OCI-LY7 (cell line): ENCODE measurements around the gene IFT27. TPM values are rescaled to one million over a fixed set of nuclear protein-coding genes. Genes with fewer than 3 reads are reported as not detected.

Experiments used
- BruUV-seq: library from RNA; stranded (reverse); fragments of 400-500 nt; replicated peaks from 2 replicates; lab custom pipeline; 2021; lab: Mats Ljungman, UMichigan
- CTCF ChIA-PET: fragments of 300-600 bp; sonication (Branson Sonifier 250); formaldehyde crosslinking; loops from one replicate; lab custom pipeline; 2022; ENCODE audit warnings: antibody characterized with exemption; ENCODE audit not compliant: unreplicated experiment; lab: Charles Lee
- POLR2A ChIA-PET: fragments of 300-600 bp; sonication (Branson Sonifier 250); formaldehyde crosslinking; loops from one replicate; lab custom pipeline; 2022; ENCODE audit warnings: antibody characterized with exemption; lab: Charles Lee
- DNase-seq: peaks from one replicate; pipeline ENCODE4 v3.0.0-alpha.2; 2015; ENCODE audit warnings: low spot score
- H2AFZ ChIP-seq: fragments of 200-600 bp; sonication (generic), shearing (Covaris generic); 2 replicates; pipeline ENCODE4 v1.6.1; 2014; ENCODE audit warnings: mild to moderate bottlenecking, antibody characterized with exemption, low read length, moderate library complexity
- H3K27ac ChIP-seq: fragments of 200-600 bp; sonication (generic); 2 replicates; pipeline ENCODE4 v1.5.1; 2014; ENCODE audit warnings: mixed run types, low read depth, mild to moderate bottlenecking, moderate library complexity, low read length, inconsistent platforms; ENCODE audit not compliant: poor library complexity, severe bottlenecking
- H3K36me3 ChIP-seq: fragments of 200-600 bp; sonication (generic); 2 replicates; pipeline ENCODE4 v1.6.1; 2014; ENCODE audit warnings: mild to moderate bottlenecking, antibody characterized with exemption, low read length, moderate library complexity, mixed read lengths; ENCODE audit not compliant: insufficient read depth
- H3K4me1 ChIP-seq: fragments of 200-600 bp; sonication (generic); 2 replicates; pipeline ENCODE4 v1.5.1; 2014; ENCODE audit warnings: mild to moderate bottlenecking, low read length; ENCODE audit not compliant: insufficient read depth, poor library complexity, severe bottlenecking
- H3K4me2 ChIP-seq: fragments of 200-600 bp; sonication (generic); 2 replicates; pipeline ENCODE4 v1.6.1; 2014; ENCODE audit warnings: mild to moderate bottlenecking, low read length
- H3K4me3 ChIP-seq: fragments of 200-600 bp; sonication (generic); 2 replicates; pipeline ENCODE4 v1.5.1; 2014; ENCODE audit warnings: mild to moderate bottlenecking, low read depth, low read length; ENCODE audit not compliant: poor library complexity, severe bottlenecking
- H3K79me2 ChIP-seq: fragments of 200-600 bp; sonication (generic); 2 replicates; pipeline ENCODE4 v1.6.1; 2016; ENCODE audit warnings: low read depth, mild to moderate bottlenecking, low read length, moderate library complexity, mixed read lengths; ENCODE audit not compliant: insufficient read depth
- H3K9me2 ChIP-seq: fragments of 200-600 bp; sonication (generic); 2 replicates; pipeline ENCODE4 v1.6.1; 2016; ENCODE audit warnings: mild to moderate bottlenecking, low read length, mixed read lengths; ENCODE audit not compliant: insufficient read depth
- H3K9me3 ChIP-seq: fragments of 200-600 bp; sonication (generic); 2 replicates; pipeline ENCODE4 v1.6.1; 2014; ENCODE audit warnings: mild to moderate bottlenecking, mixed run types, low read length, mixed read lengths
- H4K20me1 ChIP-seq: fragments of 200-600 bp; sonication (generic); 2 replicates; pipeline ENCODE4 v1.6.1; 2014; ENCODE audit warnings: mild to moderate bottlenecking, antibody characterized with exemption, low read length, moderate library complexity, mixed read lengths; ENCODE audit not compliant: insufficient read depth
- CTCF ChIP-seq: fragments of 200-600 bp; sonication (generic); conservative IDR thresholded peaks from 2 replicates; pipeline ENCODE4 v1.5.1; 2014; ENCODE audit warnings: mild to moderate bottlenecking, antibody characterized with exemption, low read length, moderate library complexity, mixed read lengths
- EZH2phosphoT487 ChIP-seq: fragments of 200-600 bp; sonication (generic); IDR thresholded peaks from 2 replicates; pipeline ENCODE4 v1.6.1; 2018; ENCODE audit warnings: low read depth, borderline replicate concordance, mild to moderate bottlenecking, mixed run types, antibody characterized with exemption, low read length, moderate library complexity, mixed read lengths
- intact Hi-C: fragments of 100-400 bp; cut with micrococcal nuclease; formaldehyde crosslinking; loops from one replicate; pipeline ENCODE4 v1.10.0; 2022; ENCODE audit not compliant: unreplicated experiment
- total RNA-seq, 2 experiments: library from RNA; depleted of rRNA in 1 of 2; stranded (reverse); fragments of >200 nt in 1 of 2; shearing (Covaris generic) in 1 of 2; gene quantifications; 2 replicates each; pipeline ENCODE4 v1.2.3, GENCODE V29; 2014 to 2022

The IFT27 gene
- total RNA-seq, 2 experiments from 2014 or later, result 18.3 to 50.0 TPM

GRCh38 chr22:36808721-36809344, 32.9 kb upstream of the IFT27 start:
- Histone ChIP-seq H2AFZ (no peak overlapping the region), H4K20me1 (no peaks in the 10 kb centered on the region), H3K4me3 (no peak overlapping the region), H3K79me2 (no peaks in the 10 kb centered on the region), H3K27ac (no peak overlapping the region), H3K9me3 (no peaks in the 10 kb centered on the region), H3K36me3 (no peaks in the 10 kb centered on the region), H3K4me1 (no peaks in the 10 kb centered on the region), H3K9me2 (no peaks in the 10 kb centered on the region), H3K4me2 (no peak overlapping the region)
- no TSS peak for BruUV-seq
- no peak for DNase-seq
- intact Hi-C loops, result no loop called here
- ChIA-PET CTCF (no interaction called here), POLR2A (no interaction called here)
- TF ChIP-seq EZH2phosphoT487 (no peak), CTCF (no peak)

GRCh38 chr22:36807627-36808026, 31.7 kb upstream of the IFT27 start:
- no TSS peak for BruUV-seq
- Histone ChIP-seq H3K36me3 (no peaks in the 10 kb centered on the region), H3K4me3 (no peak overlapping the region), H3K4me2 (no peak overlapping the region), H3K79me2 (no peaks in the 10 kb centered on the region), H4K20me1 (no peaks in the 10 kb centered on the region), H3K9me2 (no peaks in the 10 kb centered on the region), H3K27ac (no peak overlapping the region), H3K4me1 (no peaks in the 10 kb centered on the region), H2AFZ (no peak overlapping the region), H3K9me3 (no peaks in the 10 kb centered on the region)
- no peak for TF ChIP-seq EZH2phosphoT487
- TF ChIP-seq CTCF, result no peak
- ChIA-PET CTCF (no interaction called here), POLR2A (no interaction called here)
- intact Hi-C loops, result no loop called here
- no peak for DNase-seq

- CTCF ChIA-PET, result no interaction called here
- H3K4me2 ChIP-seq, result no peak overlapping the region
- BruUV-seq, result no TSS peak
- intact Hi-C loops, result no loop called here
- no peaks in the 10 kb centered on the region for H3K36me3 ChIP-seq
- no peak for TF ChIP-seq CTCF
- TF ChIP-seq EZH2phosphoT487, result no peak
- no peaks in the 10 kb centered on the region for H4K20me1 ChIP-seq
- no peaks in the 10 kb centered on the region for H3K9me3 ChIP-seq
- H3K79me2 ChIP-seq, result no peaks in the 10 kb centered on the region
- H3K4me3 ChIP-seq, result no peak overlapping the region
- no peaks in the 10 kb centered on the region for H3K4me1 ChIP-seq
- DNase-seq, result no peak
- POLR2A ChIA-PET, result no interaction called here
- H3K9me2 ChIP-seq, result no peaks in the 10 kb centered on the region
- no peak overlapping the region for H3K27ac ChIP-seq
- no peak overlapping the region for H2AFZ ChIP-seq
These were observed 30.9 kb upstream of the IFT27 start for GRCh38 chr22:36806835-36807234.
